Measurements from ENCODE around the gene C20orf144. TPM values are rescaled to one million over a fixed set of nuclear protein-coding genes. Genes with fewer than 3 reads are reported as not detected.

Gene C20orf144
- polyA plus RNA-seq, 1 donor from 2014 or later, result not detected

GRCh38 chr20:33675136-33675959 lies 13.2 kb downstream of the C20orf144 start:
- peaks cover 19 to 22% (median 21%) of the 10 kb centered on the region in 3 donors for H3K4me1 Mint-ChIP-seq
- peak overlapping the region; percentile 63 to 86 (median 79) for H3K4me3 Mint-ChIP-seq
- peak overlapping the region in 2 of 3 donors; percentile 9 to 13 for H3K27ac Mint-ChIP-seq
- no peaks in the 10 kb centered on the region for H3K27me3 Mint-ChIP-seq
- H3K36me3 Mint-ChIP-seq, result no peaks in the 10 kb centered on the region
- H3K9me3 Mint-ChIP-seq, result no peaks in the 10 kb centered on the region

GRCh38 chr20:33676121-33676520 lies 14.0 kb downstream of the C20orf144 start:
- Mint-ChIP-seq H3K27ac (peak overlapping the region in 1 of 3 donors; percentile 13), H3K9me3 (no peaks in the 10 kb centered on the region), H3K4me1 (peaks cover 23 to 25% (median 25%) of the 10 kb centered on the region in 3 donors), H3K27me3 (no peaks in the 10 kb centered on the region), H3K36me3 (no peaks in the 10 kb centered on the region), H3K4me3 (peak overlapping the region in 1 of 4 donors; percentile 45)

GRCh38 chr20:33676652-33677645 lies 14.8 kb downstream of the C20orf144 start:
- Mint-ChIP-seq H3K4me3 (peak overlapping the region in 2 of 4 donors; percentile 45 to 48), H3K36me3 (no peaks in the 10 kb centered on the region), H3K27ac (peak overlapping the region in 1 of 3 donors; percentile 56), H3K27me3 (no peaks in the 10 kb centered on the region), H3K9me3 (no peaks in the 10 kb centered on the region), H3K4me1 (peaks cover 26 to 27% (median 26%) of the 10 kb centered on the region in 3 donors)

GRCh38 chr20:33677991-33678702 lies 16.0 kb downstream of the C20orf144 start:
- peaks cover 24 to 30% (median 25%) of the 10 kb centered on the region in 3 donors for H3K4me1 Mint-ChIP-seq
- H3K9me3 Mint-ChIP-seq, result no peaks in the 10 kb centered on the region
- no peaks in the 10 kb centered on the region for H3K27me3 Mint-ChIP-seq
- no peak overlapping the region for H3K27ac Mint-ChIP-seq
- no peaks in the 10 kb centered on the region for H3K36me3 Mint-ChIP-seq
- peak overlapping the region in 1 of 4 donors; percentile 40 for H3K4me3 Mint-ChIP-seq

GRCh38 chr20:33679758-33680485 lies 17.8 kb downstream of the C20orf144 start:
- peaks cover under 1% of the 10 kb centered on the region for H3K36me3 Mint-ChIP-seq
- peak overlapping the region; percentile 52 to 92 (median 88) for H3K27ac Mint-ChIP-seq
- peaks cover 26 to 29% (median 27%) of the 10 kb centered on the region in 3 donors for H3K4me1 Mint-ChIP-seq
- H3K9me3 Mint-ChIP-seq, result no peaks in the 10 kb centered on the region
- H3K27me3 Mint-ChIP-seq, result no peaks in the 10 kb centered on the region
- peak overlapping the region in 3 of 4 donors; percentile 36 to 72 (median 71) for H3K4me3 Mint-ChIP-seq

- Mint-ChIP-seq H3K4me3 (peak overlapping the region in 1 of 4 donors; percentile 57), H3K27me3 (no peaks in the 10 kb centered on the region), H3K4me1 (peaks cover 29 to 31% (median 31%) of the 10 kb centered on the region in 3 donors), H3K9me3 (no peaks in the 10 kb centered on the region), H3K27ac (peak overlapping the region in 1 of 3 donors; percentile 80), H3K36me3 (peaks cover 2% of the 10 kb centered on the region)
These were observed 18.6 kb downstream of the C20orf144 start for GRCh38 chr20:33680686-33681085.

- no peaks in the 10 kb centered on the region for H3K27me3 Mint-ChIP-seq
- peak overlapping the region in 1 of 3 donors; percentile 80 for H3K27ac Mint-ChIP-seq
- no peaks in the 10 kb centered on the region for H3K9me3 Mint-ChIP-seq
- H3K4me3 Mint-ChIP-seq, result peak overlapping the region in 1 of 4 donors; percentile 57
- H3K4me1 Mint-ChIP-seq, result peaks cover 29 to 31% (median 31%) of the 10 kb centered on the region in 3 donors
- H3K36me3 Mint-ChIP-seq, result peaks cover 2% of the 10 kb centered on the region
These were observed 19.2 kb downstream of the C20orf144 start for GRCh38 chr20:33681288-33681687.

- H3K27ac Mint-ChIP-seq, result peak overlapping the region in 1 of 3 donors; percentile 34
- H3K36me3 Mint-ChIP-seq, result peaks cover 2% of the 10 kb centered on the region
- H3K27me3 Mint-ChIP-seq, result no peaks in the 10 kb centered on the region
- H3K4me1 Mint-ChIP-seq, result peaks cover 31 to 33% (median 31%) of the 10 kb centered on the region in 3 donors
- H3K9me3 Mint-ChIP-seq, result no peaks in the 10 kb centered on the region
- H3K4me3 Mint-ChIP-seq, result no peak overlapping the region
These were observed 19.7 kb downstream of the C20orf144 start for GRCh38 chr20:33681728-33682353.

GRCh38 chr20:33684533-33685327 lies 22.6 kb downstream of the C20orf144 start:
- Mint-ChIP-seq H3K36me3 (peaks cover 2% of the 10 kb centered on the region), H3K4me1 (peaks cover 19 to 25% (median 20%) of the 10 kb centered on the region in 3 donors), H3K27me3 (no peaks in the 10 kb centered on the region), H3K27ac (peak overlapping the region; percentile 86 to 94 (median 92)), H3K4me3 (peak overlapping the region; percentile 42 to 94 (median 91)), H3K9me3 (no peaks in the 10 kb centered on the region)

GRCh38 chr20:33685328-33686099 lies 23.4 kb downstream of the C20orf144 start:
- no peaks in the 10 kb centered on the region for H3K27me3 Mint-ChIP-seq
- peak overlapping the region; percentile 86 to 94 (median 92) for H3K27ac Mint-ChIP-seq
- peak overlapping the region; percentile 81 to 94 (median 91) for H3K4me3 Mint-ChIP-seq
- no peaks in the 10 kb centered on the region for H3K9me3 Mint-ChIP-seq
- H3K36me3 Mint-ChIP-seq, result peaks cover 2% of the 10 kb centered on the region
- peaks cover 16 to 22% (median 18%) of the 10 kb centered on the region in 3 donors for H3K4me1 Mint-ChIP-seq

GRCh38 chr20:33686100-33686983 lies 24.2 kb downstream of the C20orf144 start, which contains the start of gene E2F1:
TSS of gene E2F1 (minus strand) at chr20:33686385. CDS start at chr20:33686264, 121 bp downstream.
- no peaks in the 10 kb centered on the region for H3K9me3 Mint-ChIP-seq
- H3K4me1 Mint-ChIP-seq, result peaks cover 9 to 20% (median 14%) of the 10 kb centered on the region in 3 donors
- H3K27ac Mint-ChIP-seq, result peak within 1 kb of the TSS; percentile 88 to 94 (median 92)
- peaks cover 2% of the 10 kb centered on the region for H3K36me3 Mint-ChIP-seq
- H3K27me3 Mint-ChIP-seq, result no peaks in the 10 kb centered on the region
- peak within 1 kb of the TSS; percentile 81 to 94 (median 92) for H3K4me3 Mint-ChIP-seq
